GM18861 (cell line): ENCODE measurements around the gene ZFPM1.

Experiments used
- ATAC-seq: cut with Tn5 transposase; IDR thresholded peaks from one replicate; pipeline ENCODE4 v1.9.1; 2021; ENCODE audit not compliant: unreplicated experiment

The ZFPM1 gene

DNA sequence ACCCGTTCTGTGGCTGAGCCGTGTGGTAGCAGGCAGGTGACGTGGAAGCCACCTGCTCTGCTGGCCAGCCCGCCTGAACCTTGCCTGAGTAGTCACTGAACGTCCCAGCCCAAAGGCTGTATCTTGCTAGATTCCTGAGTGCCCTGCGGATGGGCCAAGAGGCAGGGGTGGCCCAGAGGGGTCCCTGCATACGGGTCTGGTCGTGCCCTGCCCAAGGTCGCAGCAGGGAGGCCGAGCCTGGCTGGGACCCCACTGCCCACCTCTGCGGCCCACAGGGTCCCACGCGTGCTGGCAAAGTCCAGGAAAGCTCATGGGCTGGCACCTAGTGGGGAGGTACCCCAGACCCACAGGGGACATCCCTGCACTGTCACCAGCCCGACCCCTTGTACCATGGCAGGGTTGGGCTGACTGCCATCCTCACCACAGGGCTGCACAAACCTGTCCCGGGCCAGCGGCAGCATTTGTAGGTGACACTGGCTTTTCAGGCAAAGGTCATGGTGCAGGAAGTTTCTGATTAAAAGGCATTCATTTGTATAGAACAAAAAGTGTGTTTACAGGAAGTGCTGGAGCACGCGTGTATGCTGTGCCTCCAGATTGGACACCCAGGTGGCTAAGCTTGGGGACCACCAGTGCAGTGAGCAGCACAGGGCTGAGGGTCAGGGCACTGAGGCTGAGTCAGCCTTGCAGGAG is 72.0 kb downstream of the ZFPM1 start:
- no peak for ATAC-seq

DNA sequence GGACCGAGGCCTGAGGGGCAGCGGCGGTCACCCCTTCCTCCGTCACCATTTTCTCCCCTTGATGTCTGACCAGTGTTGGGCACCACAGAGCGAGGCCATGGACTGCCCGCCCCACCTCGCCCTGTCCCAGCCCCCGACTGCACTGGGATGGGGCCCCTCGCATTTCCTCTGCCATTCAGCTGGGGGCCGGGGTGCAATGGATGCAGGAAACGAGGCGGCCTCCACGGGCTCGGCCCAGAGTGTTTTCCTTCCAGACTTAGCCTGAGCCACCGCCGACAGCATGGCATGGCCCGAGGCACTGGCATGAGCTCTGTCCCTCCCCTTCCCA is 72.5 kb downstream of the ZFPM1 start:
- ATAC-seq = no peak

DNA sequence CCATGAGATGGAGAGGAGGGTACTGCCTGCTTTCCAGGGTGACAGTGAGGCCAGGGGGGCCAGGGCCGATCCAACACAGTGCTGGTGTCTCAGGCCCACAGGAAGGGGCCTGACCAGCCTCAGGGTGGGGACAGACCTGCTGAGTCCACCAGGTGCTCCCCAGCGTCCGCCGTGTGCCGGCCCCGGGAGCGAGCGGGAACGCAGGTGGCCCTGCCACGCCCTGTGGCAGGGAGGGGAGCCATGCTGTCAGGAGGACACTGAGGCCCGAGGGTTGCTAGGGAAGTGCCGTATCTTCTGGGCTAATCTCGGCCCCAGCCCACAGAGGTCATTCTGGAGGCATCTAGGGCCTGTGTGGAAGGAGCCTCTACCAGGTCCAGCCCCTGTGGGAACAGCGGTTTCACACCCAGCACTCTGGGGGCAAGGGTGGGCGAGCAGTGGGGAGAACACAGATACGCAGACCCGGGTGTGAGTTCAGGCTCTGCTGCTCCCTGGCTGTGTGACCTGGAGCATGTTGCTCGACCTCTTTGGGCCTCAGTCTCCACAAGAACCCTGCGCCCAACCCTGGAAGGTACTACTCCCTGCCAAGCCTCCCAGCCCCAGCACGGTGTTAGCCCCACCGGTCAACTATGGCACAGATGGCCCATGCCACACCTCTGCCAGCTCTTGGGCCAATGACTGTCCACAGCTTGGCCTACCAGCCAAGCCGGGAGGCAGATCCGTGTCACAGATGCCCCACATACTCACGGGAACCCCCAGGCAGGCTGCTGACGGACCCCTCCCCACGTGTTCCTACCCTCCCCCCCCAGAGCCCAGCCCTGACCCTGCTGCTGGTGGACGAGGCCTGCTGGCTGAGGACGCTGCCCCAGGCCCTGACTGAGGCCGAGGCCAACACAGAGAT is 73.2 kb downstream of the ZFPM1 start:
- no peak for ATAC-seq

- ATAC-seq = no peak
These were observed 73.8 kb downstream of the ZFPM1 start for GRCh38 chr16:88526906-88527185.

DNA sequence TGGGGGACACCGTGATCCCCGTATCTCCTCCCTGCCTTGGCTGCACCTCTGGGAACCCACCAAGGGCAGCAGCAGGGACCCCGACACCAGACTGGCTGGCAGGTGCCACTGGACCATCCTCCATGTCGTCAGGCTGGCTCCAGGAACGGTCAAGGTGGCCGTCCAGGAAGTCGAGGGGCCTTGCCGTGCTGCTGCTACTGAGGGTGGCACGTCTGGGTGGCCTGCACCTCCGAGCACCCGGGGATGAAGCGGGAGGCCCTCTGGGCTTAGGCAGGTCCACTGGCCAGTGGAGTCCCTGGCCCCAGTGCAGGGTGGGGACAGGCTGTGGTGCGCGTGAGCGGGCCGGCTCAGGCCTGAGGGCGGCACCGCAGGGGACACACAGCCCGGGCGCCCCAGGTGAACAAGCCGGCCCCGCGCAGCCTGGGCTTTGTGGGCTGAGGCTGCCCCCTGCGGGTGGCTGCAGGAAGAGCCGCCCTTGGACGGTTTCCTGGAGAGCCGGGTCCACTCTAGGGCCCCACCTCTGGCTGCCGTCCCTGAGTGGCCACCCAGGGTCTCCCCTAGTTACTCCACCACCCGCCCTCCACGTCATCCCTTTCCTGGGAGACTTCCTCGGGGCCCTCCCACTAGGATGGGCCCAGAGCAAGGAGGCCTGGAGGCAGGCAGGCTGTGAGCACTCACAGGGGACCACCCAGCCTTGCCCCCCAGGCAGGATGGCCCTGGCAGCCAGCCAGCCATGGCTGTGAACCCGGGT is 74.3 kb downstream of the ZFPM1 start:
- ATAC-seq = no peak

DNA sequence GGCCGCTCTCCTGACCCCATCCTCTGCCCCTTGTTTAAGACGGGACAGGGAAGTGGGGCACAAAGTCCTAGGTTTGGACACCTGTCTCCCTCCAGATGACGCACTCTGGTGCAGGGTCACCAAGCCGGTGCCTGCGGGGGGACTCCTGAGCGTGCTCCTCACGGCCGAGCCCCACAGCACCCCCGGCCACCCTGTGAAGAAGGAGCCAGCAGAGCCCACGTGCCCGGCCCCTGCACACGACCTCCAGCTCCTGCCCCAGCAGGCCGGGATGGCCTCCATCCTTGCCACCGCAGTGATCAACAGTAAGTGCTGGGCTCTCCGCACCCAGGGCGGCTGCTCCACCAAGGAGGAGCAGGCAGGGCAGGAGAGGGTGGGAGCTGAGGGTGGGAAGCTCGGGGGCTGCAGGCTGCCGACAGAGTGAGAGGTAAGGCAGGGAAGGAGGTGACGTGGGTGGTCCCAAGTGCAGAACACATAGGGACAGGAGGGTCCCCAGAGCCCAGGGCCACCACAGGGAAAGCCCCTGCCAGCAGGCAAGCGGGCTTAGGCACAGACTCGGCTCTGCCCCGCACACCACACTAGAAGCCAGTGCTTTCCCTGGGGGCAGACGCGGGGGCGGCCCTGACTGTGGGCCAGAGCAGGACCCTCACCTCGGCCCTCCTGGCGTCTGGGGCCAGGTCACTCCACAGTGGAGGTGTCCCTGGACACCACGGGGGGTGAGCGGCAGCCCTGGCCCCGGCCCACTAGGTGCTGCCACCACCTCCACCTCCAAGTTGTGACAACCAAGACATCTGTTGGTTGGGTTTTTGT is 75.1 kb downstream of the ZFPM1 start:
- ATAC-seq = no peak

DNA sequence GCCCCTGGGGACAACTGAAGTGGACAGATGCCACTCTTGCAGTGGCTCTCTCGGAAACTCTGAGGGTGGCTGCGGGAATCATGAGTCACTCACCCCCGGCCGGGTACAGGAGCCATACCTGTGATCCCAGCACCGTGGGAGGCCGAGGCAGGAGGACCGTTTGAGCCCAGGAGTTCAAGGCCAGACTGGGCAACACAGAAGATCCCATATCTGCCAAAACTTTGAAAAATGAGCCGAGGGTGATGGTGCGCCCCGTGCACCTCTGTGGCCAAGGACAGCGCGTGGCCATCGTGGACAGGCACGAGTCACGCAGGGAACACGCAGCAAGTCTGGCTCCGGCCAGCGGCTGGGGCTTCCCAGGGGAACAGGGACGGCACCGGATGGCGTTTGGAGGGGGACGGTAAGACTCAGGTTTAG is 75.8 kb downstream of the ZFPM1 start:
- no peak for ATAC-seq

- no peak for ATAC-seq
These were observed 76.5 kb downstream of the ZFPM1 start for GRCh38 chr16:88529596-88529995.

GRCh38 chr16:88530051-88530857 is 77.2 kb downstream of the ZFPM1 start:
- no peak for ATAC-seq

- ATAC-seq = no peak
These were observed 77.8 kb downstream of the ZFPM1 start for GRCh38 chr16:88530858-88531203.

DNA sequence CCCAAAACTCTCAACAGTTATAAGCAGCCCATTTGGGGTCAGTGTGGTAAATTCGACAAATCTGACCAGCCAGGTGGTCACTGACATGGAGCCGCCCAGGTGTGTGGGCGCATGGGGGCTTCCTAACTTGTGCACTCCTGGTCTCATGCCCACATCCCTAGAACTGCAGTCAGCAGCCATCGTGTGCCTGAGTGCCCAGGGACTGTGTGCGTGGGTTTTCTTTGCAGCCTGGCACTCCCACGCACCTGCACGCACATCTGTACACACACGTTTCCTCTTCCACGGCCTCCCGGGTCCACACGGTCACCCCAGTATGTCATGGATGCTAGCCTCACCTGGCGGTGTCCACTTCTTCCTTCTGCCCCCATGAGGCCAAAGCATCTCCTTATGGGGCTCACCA is 78.3 kb downstream of the ZFPM1 start:
- no peak for ATAC-seq

- no peak for ATAC-seq
These were observed 78.9 kb downstream of the ZFPM1 start for GRCh38 chr16:88531931-88532433.

GRCh38 chr16:88532434-88533241 is 79.6 kb downstream of the ZFPM1 start:
- no peak for ATAC-seq

DNA sequence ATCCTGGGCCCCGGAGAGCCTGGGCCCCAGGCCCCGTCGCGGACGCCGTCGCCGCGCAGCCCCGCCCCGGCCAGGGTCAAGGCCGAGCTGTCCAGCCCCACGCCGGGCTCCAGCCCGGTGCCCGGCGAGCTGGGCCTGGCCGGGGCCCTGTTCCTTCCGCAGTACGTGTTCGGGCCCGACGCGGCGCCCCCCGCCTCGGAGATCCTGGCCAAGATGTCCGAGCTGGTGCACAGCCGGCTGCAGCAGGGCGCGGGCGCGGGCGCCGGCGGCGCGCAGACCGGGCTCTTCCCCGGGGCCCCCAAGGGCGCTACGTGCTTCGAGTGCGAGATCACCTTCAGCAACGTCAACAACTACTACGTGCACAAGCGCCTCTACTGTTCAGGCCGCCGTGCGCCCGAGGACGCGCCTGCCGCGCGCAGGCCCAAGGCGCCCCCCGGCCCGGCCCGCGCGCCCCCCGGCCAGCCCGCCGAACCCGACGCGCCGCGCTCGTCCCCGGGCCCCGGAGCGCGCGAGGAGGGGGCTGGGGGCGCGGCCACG is 80.4 kb downstream of the ZFPM1 start:
- ATAC-seq = no peak

GRCh38 chr16:88533932-88534637 is 81.0 kb downstream of the ZFPM1 start:
- no peak for ATAC-seq

DNA sequence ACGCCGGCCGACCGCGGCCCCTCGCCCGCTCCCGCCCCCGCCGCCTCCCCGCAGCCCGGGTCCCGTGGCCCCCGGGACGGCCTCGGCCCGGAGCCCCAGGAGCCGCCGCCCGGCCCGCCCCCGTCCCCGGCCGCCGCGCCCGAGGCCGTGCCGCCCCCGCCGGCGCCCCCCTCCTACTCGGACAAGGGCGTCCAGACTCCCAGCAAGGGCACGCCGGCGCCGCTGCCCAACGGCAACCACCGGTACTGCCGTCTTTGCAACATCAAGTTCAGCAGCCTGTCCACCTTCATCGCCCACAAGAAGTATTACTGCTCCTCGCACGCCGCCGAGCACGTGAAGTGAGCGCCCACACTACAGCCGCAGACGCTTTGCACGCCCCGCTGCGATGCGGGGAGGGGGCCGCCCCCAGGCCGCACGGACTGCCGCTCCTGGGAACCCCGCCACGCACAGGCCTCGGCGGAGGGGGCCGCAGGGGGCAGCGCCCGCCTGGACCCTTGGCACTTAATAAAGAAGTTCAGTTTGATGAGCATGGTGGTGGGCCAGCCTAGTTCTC is 81.6 kb downstream of the ZFPM1 start:
- ATAC-seq = no peak

GRCh38 chr16:88535191-88535856 is 82.2 kb downstream of the ZFPM1 start:
- ATAC-seq = no peak

- ATAC-seq = no peak
These were observed 82.8 kb downstream of the ZFPM1 start for GRCh38 chr16:88535857-88536222.
